ENCODE data around the gene PDCD4.

PDCD4 gene

GRCh38 chr10:110871298-110872084 is at the start of gene PDCD4:
PDCD4 (plus strand) TSS chr10:110871928; CDS start chr10:110876028, 4,100 bp downstream.
- DNase-seq (ENCODE audit: low read depth), result peak; percentile 88

DNA sequence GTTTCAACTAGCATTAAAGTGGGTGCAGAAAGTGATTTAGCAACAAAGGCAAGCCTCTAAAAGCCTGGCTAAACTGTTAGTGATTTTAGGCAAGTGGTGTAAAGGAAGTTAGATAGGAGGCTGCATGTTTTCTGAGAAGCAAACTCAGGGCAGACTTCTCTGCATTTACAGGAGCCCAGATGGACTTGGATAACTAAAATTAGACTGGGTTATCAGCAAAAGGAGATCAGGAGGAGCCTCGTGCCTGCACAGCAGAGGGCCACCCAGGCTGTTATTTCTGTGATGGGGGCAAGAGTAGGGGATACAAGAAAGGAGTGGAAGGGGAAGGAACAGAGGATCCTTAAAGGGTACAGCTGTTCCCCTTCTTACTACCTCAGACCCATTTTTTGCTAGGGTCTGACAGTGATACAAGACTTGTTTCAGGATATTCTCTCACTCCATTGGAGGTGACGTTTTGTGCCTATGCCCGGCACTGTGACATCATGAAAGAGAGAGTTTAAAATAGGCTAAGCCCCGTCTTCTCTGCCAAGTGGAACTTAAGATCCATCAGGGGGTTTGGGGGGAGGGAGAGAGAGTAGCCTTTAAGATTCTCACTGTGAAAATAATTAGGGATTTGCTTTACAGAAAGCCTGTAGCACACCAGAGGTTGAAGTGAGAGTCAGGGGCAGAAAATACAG is 49.6 kb upstream of the PDCD4 start:
- no peak for DNase-seq (ENCODE audit: low read depth)

DNA sequence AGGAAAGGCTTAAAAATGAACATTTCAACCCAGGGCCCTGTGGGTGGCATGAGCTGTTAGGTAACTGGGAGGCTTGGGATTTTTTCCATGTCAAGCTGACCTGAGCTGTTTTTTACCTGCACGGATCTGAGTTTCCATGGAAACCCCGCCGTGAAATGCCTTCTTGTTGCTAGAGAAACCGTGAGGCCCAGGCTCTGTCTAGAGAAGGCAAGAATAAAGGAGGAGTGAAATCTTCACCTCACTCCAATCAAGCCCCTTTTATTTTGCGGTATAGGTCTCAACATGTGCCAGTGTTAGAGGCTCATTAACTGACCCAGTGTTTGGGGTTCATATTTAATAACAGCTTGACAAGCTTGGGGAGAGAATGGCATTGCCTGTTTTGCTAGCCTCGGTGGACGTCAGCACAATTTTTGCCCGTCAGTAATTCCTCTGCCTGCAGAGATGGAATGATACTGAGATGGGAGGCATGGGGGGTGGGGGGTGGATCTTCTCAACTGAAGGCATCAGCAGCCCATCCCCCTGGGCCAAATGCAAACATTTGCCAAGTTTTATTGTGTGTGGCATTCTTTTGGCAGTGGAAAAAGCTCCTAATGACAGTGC is 48.9 kb upstream of the PDCD4 start:
- DNase-seq (ENCODE audit: low read depth), result no peak

GRCh38 chr10:110824152-110824441 is 47.6 kb upstream of the PDCD4 start:
- DNase-seq (ENCODE audit: low read depth), result no peak

- no peak for DNase-seq (ENCODE audit: low read depth)
Measured at GRCh38 chr10:110824660-110825059, 47.1 kb upstream of the PDCD4 start.

GRCh38 chr10:110825508-110825907 is 46.2 kb upstream of the PDCD4 start:
- no peak for DNase-seq (ENCODE audit: low read depth)

- DNase-seq (ENCODE audit: low read depth), result no peak
Measured at GRCh38 chr10:110827410-110827809, 44.3 kb upstream of the PDCD4 start.

DNA sequence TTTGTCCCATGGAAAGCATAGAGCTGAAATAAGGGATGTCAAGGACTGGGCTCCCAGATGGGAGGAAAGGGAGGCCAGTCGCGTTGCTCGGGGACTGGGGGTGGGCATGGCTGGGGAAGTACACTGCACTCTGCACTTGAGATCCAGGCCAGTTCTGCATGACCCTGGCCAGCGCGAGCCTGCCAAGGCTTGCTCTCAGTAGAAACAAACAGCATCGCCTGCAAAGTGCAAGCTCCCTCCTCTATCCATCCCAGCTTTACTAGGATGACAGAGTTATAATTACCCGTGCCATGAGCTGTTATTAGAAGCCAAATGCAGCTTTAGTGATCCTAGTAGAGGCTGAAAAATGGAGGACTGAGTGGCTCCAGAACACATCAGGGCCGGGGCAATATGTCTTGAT is 43.9 kb upstream of the PDCD4 start:
- no peak for DNase-seq (ENCODE audit: low read depth)

DNA sequence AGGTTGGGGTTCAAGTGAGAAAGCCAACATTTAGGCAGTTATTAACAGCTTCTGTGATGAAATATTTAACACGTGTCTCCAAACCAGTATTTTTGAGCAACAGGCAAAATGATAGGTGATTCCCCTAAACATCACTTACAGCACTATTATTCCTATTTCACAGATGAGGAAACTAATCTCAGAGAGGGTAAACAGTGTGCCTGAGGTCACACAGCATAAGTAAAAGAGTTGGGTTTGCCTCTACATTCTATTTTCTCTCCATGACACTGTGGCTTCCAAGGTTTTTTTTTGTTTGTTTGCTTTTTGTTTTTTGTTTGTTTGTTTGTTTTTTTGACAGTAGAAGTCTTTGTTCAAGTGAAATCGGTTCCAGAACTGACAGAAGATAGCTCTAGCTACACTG is 43.2 kb upstream of the PDCD4 start:
- no peak for DNase-seq (ENCODE audit: low read depth)

GRCh38 chr10:110829721-110830410 is 41.9 kb upstream of the PDCD4 start:
- DNase-seq (ENCODE audit: low read depth), result no peak

DNA sequence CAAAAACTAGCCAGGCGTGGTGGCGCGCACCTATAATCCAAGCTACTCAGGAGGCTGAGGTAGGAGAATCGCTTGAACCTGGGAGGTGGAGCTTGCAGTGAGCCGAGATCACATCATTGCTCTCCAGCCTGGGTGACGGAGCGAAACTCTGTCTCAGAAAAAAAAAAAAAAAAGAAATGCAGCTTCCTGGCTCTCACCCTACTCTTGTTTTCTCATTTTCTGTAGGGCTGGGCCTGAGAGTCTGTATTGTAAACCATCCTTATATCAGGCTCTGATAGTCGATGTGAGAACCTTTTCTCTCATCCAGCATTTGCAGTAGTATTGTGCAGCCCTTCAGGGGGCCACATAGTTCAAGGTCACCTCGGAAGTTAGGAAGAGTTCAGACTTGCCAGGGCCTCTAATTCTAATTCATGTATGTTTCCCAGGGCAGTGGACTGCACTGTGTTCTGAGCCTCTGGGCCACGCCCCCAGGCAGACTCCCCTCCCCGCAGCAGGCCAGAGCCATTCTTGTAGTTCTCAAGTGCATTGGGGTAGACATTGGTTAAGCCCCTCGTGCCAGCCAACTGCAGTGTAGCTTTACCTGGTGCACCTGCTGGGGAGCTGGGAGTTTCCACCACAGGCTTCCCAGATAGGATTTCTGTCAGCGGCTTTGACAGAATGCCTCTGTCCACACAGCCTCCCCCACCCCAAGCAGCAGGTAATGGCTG is 38.3 kb upstream of the PDCD4 start:
- no peak for DNase-seq (ENCODE audit: low read depth)

DNA sequence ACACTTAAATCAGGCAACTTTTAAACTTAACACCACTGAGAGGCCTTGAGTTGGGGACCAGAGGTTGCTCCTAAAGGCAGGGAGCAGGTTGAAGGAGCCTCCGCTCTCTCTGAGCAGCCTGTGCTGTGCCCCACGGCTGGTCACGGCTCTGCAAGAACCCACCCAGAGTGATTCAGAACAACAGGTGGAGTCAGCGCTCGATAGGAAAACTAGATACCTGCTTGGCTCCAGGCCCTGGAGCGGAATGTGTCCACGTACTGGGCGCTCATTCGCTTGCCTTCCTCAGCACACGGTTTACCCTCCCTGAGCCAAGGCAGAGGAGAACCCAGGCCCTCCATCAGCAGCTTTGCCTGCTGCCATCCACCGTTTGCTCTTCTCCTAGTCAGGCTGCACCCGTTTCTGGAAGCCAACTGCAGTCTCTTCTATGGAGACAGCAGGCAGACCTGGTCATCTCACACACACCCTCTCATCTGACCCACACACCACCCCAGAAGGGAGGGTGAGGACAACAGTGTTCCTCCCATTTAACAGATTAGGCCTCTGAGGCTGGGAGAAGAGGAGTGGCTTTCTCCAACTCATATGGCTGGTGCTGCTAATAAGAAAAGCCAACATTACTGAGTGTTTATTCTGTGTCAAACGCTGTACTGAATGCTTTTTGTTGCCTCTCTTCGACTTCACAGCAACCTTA is 37.6 kb upstream of the PDCD4 start:
- no peak for DNase-seq (ENCODE audit: low read depth)

- DNase-seq (ENCODE audit: low read depth), result no peak
Measured at GRCh38 chr10:110834629-110835301, 37.0 kb upstream of the PDCD4 start.

DNA sequence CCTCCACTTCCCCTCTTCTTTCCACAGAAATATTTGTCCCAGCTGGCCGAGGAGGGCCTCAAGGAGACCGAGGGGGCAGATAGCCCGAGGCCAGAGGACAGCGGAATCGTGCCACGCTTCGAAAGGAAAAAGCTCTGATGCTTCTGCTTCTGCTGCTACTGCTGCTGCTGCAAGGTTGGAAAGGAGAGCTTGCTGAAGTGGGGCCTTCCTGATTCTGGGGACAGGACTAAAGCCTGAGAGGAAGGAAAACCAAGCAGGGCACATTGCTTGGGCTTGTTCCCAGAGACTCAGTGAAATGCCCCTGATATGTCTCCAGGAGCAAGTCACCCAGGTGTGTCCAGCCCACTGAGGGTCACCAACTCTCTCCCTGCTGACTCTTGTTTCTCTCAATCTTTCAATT is 35.9 kb upstream of the PDCD4 start:
- DNase-seq (ENCODE audit: low read depth), result no peak

DNA sequence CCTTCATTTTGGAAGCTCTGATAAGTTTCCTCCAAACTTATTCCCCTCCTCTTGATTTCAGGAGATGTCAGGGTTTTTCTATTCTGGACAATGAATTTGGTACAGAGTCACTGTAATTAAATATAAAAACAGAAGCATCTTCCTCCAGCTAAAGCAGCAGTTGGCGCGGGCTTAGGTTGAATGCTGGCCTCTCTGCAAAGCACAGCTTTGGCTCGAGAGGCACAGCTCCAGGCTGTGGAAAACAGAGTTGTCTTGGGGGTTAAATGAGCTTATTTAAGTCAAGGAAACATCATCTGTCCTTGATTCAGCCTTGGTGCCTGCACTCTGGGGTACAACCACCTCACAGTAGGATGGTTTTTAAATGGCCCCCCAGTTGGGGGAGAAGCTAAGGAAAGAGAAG is 35.0 kb upstream of the PDCD4 start:
- DNase-seq (ENCODE audit: low read depth), result no peak

DNA sequence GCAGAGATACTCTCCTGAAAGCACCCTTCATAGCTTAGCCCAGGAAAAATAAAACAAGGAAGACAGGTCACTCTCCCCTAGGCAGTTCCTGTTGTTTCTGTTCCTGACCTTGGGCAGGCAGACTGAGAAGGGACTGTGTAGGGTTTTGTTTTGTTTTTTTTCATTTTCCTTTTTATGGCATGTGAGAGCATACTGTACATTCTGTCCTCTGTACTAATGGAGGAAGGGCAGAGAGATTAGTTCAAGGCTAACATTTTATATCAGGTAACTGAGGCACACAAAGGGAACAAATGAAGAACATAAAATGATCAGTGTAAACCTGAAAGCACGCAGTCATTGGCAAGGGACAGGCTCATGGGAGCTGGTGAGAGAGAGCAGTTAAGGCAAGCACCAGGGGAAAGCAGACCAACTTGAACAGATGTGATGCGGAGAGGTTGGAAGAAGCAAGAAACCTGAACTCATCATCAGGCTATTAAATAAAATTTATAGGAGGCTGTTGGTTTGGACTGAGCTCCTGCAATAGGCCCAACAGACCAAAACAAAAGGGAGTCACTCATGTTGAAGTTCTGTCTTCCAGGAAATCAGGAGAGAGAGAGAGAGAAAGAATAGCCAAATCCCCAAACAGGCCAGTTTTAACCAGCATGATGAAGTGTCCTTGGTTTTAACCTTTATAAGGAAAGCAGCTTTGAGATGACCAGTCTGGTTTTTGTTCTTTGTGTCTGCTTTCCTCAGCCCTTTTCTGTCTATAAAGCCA is 34.1 kb upstream of the PDCD4 start:
- DNase-seq (ENCODE audit: low read depth), result no peak

- no peak for DNase-seq (ENCODE audit: low read depth)
Measured at GRCh38 chr10:110840225-110840922, 31.4 kb upstream of the PDCD4 start.

DNA sequence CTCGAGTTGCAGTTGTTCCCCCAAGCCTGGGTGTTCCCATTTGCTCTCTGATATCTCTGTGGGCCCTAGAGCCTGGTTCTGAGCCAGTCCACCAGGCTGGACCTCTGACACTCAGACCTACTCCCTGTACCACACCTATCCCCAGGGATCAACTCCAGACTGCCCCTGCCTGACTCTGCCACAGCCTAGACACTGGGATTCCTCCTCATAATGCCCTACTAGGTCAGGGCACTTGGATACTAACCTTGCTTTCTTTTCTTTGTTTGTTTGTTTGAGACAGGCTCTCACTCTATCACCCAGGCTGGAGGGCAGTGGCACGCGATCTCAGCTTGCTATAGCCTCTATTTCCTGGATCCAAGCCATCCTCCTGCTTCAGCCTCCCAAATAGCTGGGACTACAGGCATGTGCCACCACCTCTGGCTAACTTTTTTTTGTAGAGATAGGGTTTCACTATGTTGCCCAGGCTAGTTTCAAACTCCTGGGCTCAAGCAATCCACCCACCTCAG is 30.8 kb upstream of the PDCD4 start:
- no peak for DNase-seq (ENCODE audit: low read depth)

DNA sequence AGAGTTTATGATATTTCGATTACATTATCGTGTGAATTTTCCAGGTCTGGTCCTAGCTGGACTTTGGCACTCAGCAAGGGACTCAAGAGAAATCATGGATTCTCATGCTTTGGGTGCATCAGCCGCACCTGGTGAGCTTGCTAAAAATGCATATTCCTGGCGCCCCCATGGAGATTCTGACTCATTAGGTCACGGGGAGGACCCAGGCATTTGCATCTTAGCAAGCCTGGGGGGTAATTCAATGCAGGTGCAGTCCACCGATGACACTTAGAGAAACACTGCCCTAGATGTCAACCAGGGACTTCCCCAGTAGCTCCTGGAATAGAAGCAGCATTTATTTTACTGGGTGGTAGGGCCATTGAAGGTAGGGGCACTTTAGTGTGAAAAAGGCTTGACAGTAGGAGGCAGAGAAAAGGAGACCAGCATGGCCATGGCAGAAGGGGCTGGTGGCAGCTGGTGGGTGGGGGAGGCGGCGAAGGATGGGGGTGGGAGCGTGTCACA is 29.9 kb upstream of the PDCD4 start:
- no peak for DNase-seq (ENCODE audit: low read depth)
